Limb (tissue), 2 donors: ENCODE measurements around the gene RNASE1.
"Not testable (repeated sequence)": the region's sequence is repeated elsewhere in the genome, so short reads cannot be mapped to it uniquely, and the experiment has no call there.

Experiments used
- DNase-seq, 2 donors: peaks; one replicate each; pipeline ENCODE4 v3.0.0-alpha.2; 2016; ENCODE audit errors: extremely low spot score in 2 of 2

Gene RNASE1

GRCh38 chr14:20774258-20774824 lies 28.3 kb downstream of the RNASE1 start:
- DNase-seq, result no peak

DNA sequence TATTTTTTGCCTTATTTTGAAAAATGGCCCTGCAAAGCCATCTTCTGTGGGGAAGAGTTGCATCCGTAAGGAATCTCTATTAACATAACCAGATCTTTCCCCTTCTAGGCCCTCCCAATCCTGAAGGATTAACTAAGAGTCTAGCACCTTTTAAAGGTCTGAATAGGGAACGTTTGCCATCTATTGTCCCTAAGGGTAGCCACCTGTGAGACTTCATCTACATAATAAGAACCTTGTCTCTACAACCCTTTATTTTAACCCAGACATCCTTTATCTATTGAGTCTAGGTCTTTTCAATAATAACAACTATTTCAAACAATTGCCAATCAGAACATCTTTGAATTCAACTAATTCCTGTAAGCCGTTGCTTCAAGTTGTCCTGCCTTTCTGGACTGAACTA lies 30.0 kb downstream of the RNASE1 start:
- no peak for DNase-seq

DNA sequence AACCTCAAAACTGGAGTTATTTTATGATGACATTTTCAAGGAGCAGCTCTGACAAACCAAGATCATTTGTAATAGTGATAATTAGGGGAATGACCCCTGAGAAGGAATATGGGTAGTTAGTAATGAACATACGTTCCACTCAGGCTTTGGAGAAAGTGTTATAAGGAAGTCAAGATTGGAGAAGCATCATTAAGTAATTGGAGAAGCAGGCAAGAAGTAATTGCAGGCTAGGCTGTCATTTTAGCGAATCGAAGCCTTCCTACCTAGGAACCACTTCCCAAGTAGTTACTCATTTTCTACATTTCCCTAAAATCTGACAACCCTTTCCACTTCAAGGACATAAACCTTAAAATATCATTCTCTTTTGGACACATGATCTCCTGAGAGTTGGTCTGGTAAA lies 33.2 kb downstream of the RNASE1 start:
- DNase-seq, result no peak

DNA sequence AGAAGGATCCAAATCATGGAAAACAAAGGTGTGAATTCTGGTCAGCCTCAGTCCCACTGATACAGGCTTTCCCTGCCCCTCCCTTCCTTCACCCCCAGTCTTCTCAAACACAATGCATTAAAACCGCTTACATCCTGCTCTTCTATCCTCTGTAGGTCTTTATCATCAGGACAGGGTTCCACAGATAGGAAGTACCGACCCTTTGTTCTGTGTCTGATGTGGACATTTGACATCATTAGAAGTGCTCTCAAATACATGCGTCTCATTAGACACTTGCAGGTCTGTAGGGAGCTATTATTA lies 34.1 kb downstream of the RNASE1 start:
- no peak for DNase-seq

GRCh38 chr14:20760950-20761349 lies 41.7 kb downstream of the RNASE1 start:
- no peak for DNase-seq

GRCh38 chr14:20759465-20759864 lies 43.2 kb downstream of the RNASE1 start:
- DNase-seq, result not testable (repeated sequence)

- DNase-seq, result no peak
Observed at GRCh38 chr14:20757965-20758364, 44.7 kb downstream of the RNASE1 start.

DNA sequence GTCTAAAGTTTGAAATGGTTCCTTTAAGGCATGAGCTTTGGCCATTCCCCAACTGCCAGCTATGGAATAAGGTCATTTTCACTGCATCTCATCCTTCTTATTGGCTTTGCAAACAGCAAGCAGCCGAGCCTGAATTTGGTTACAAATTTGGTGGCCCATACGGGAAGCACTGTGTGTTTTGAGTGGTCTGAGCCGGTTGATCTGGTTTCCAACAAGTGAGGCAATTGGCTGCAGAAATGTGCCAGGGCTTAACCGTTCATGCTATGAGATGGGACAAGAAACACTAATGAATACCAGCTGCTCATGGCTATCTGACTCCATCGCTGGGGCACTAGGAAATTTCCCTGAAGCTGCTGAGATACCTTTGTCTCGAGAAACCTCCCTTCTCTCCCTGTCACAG lies 47.6 kb downstream of the RNASE1 start:
- DNase-seq, result no peak

DNA sequence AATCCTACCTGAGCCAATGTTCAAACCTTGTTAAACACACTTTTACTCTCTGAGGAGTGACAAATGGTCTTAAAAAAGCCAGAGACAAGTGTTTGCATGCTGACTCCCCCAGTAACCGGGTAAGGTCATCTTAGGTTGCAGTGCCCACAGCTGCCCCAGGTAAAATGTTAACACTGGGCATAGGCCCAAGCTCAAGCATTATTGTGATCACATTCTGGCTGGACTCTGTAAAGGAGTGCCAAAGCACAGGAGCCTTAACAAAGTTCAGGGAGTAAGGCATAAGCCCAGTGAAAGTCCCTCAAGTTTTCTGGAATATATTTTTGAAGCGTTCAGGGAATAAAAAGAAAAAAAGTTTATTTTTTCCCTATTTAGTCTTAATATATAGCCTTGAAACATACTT lies 48.3 kb downstream of the RNASE1 start:
- no peak for DNase-seq

DNA sequence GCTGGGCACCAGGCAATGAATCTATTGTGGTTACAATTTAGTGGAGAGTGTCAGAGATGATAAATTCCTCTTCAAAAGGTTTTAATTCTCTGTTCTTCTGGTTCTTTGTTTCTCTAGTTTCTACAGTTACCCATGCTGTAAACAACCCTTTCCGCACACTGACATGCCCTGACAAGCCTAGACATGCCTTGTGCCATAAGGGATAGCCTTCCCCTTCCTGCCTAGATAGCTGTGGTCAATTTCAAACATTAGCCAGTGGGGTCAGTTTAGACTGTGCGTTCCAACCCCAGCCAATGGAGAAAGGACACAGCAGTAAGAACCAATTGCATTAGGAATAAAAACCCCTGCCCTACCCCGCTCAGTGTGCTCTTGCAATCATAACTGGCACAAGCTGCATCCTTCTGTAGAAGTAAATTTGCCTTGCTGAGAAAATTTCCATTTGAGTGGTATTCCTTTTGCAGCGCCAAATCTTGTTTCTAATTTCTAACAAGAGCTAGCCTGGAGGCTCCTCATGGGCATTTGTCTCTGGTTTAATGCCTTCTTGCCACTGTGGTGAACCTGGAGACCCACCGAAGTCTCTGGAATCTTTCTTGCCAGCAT lies 50.6 kb downstream of the RNASE1 start:
- no peak for DNase-seq
